DMS153 treated with DMSO at 0.1 percent for 48 hours (cell line): ENCODE measurements around the gene AKR1C3.
"Not testable (repeated sequence)": the region's sequence is repeated elsewhere in the genome, so short reads cannot be mapped to it uniquely, and the experiment has no call there.

Source experiments
- DNase-seq: peaks from one replicate; lab custom pipeline; 2025; ENCODE audit not compliant: unreplicated experiment; lab: John Stamatoyannopoulos, UW

Gene AKR1C3

DNA sequence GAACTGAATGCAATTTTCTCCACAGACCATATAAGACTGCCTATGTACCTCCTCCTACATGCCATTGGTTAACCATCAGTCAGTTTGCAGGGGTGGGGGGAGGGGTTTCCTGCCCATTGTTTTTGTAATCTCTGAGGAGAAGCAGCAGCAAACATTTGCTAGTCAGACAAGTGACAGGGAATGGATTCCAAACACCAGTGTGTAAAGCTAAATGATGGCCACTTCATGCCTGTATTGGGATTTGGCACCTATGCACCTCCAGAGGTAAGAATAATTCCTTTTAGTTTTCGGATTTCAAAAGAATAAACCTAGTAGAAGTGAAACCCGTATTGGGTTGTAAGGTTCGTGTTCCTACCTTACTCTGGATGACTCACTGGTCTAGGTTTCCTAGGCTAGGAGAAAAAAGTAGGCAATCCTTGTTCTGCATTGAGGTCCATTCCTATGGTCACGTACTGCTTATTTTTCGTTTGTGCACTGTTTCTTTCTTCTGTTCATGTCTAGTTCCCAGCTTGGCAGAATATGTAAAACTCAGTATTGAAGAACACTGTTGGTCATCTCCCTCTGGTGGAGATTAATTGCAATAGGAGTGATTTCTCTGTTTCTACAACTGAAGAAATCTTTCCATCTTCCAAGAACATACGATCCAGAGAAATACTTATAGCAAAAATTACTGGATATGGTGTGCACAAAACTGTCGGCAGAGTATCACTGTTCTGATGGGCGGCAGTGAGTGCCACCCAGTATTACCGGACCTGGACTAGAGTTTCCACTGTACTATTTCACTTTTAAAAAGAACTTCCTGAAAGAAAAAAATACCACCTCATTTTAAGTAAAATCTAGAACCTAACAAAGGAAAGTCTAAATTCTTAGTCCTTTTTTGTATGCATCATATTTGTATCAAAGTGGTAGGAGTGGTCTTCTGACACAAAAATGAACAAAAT is at the start of gene AKR1C3:
TSS of gene AKR1C3 (plus strand) at position 150 of the 941 bp plus-strand sequence. CDS start at position 181, 31 bp downstream.
- no peak for DNase-seq

DNA sequence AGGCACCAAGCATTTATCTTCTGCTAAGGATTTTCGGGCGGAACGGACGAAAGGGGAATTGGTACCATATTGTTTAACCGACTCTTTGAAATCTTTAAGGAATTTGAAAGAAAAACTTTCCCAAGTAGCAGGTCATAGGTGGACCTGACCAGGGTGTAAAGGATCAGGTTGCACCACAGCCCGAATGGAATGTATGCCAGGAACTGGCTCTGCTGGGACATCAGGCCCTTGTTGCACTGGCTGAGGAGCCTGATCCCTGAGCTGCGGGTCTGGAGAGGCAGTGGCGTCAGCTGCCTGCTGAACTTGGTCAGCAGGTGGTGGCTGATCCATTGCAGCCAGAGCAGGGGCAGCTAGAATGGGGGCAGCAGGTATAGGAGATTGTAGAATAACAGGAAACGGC is 49.1 kb upstream of the AKR1C3 start:
- DNase-seq: no peak

DNA sequence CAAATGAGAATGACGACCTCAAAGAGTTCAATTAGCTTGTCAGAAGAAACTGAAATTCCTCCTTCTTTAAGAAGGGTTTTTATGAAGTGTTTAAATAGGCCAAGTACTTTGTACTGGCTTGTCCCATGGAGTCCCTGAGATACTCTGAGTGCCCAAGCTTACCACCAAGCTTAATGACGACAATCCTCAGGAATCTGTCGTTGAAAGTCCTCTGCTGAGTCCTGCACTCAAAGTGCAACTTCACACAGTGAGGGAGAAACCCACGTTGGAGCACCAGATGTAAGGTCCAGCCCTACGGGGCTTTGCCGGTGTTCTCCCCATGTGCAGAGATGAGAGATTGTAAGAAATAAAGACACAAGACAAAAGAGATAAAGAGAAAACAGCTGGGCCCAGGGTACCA is 47.8 kb upstream of the AKR1C3 start:
- no peak for DNase-seq

DNA sequence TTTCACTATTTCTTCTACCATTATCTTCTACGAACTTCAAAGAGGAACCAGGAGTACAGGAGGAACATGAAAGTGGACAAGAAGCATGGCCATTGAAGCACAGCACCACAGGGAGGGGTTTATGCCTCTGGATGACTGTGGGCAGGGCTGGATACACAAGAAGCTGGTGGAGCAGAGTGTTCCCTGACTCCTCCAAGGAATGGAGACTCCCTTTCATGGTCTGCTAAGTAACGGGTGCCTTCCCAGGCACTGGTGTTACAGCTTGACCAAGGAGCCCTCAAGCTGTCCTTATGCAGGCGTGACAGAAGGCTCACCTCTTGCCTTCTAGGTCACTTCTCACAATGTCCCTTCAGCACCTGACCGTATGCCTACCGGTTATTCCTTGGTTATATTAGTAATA is 47.2 kb upstream of the AKR1C3 start:
- DNase-seq: not testable (repeated sequence)

DNA sequence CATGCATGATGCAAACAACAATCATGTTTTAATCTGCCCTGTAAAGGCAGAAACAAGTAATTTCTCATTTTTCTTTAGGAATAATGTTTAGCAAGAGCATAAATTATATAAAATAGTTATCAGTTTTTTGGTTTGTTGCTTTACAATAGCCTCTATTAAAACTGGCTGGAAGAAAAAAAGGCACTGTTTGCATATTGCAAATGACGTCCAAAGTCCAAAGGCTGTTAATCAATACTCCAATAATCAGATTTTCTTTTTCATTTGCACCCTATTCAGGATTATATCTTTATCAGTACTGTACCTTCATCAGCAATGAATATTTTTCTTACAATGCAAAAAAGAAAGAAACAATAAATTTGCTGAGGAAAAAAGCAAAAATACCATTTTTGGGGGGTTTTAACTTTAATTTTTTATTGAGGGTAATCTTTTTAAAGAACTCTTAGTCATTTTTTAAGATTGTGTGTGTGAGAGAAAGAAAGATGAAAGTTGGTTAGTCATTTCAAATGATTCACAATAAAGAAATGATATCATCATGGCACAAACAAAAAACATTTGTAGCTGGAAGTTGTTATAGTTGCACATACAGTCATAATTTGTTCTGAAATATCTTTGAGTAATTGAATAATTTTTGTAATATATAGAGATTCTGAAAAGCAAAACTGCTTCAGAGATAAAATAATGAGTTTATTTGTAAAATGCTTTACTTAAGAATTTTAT is 46.1 kb upstream of the AKR1C3 start:
- no peak for DNase-seq

DNA sequence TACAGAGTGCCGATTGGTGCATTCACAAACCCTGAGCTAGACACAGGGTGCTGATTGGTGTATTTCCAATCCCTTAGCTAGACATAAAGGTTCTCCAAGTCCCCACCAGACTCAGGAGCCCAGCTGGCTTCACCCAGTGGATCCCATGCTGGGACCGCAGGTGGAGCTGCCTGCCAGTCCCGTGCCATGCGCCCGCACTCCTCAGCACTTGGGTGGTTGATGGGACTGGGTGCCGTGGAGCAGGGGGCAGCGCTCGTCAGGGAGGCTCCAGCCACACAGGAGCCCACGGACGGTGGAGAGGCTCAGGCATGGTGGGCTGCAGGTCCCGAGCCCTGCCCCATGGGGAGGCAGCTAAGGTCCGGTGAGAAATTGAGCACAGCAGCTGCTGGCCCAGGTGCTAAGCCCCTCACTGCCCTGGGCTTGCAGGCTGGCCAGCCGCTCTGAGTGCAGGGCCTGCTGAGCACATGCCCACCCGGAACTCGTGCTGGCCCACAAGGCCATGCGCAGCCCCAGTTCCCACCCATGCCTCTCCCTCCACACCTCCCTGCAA is 41.2 kb upstream of the AKR1C3 start:
- DNase-seq: not testable (repeated sequence)

DNA sequence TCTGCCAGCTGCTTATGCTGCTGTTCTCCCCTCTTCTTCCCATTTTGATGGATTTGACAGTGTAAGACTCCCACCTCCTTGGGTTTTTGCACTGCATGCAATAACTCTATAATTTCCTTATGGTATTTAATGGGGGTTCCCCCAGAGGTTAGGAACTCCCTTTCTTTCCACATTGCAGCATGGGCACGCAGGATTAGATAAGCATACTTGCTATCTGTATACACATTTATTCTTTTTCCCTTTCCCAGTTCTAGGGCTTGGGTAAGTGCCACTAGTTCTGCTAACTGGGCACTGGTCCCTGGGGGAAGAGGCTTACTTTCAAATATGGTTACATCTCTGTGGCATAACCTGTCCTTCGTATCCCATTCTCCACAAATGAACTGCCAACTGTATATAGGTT is 39.4 kb upstream of the AKR1C3 start:
- not testable (repeated sequence) for DNase-seq

DNA sequence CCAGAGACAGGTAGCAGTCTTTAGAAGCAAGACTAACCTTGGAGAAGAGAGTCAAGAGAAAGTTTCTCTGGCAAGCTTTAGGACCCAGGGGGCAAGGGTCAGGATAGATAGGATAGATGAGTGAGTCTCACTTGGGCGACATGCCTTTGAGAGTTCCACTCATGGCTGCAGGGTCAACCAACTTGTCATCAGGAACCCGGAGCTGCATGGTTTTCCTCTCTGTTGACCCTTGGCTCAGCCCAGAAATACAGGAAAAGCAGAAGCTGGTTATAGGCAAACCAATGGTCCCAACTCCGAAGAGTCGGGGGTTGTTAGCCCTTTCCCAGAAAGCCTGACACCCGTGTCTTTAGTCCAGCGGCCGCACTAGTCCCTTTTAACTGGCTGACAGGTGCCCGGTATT is 34.9 kb upstream of the AKR1C3 start:
- DNase-seq: not testable (repeated sequence)

DNA sequence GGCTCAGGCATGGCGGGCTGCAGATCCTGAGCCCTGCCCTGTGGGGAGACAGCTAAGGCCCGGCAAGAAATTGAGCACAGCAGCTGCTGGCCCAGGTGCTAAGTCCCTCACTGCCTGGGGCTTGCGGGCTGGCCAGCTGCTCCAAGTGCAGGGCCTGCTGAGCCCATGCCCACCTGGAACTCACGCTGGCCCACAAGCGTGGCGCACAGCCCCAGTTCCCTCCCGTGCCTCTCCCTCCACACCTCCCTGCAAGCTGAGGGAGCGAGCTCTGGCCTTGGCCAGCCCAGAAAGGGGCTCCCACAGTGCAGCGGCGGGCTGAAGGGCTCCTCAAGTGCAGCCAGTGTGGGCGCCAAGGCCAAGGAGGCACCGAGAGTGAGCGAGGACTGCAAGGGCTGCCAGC is 33.4 kb upstream of the AKR1C3 start:
- not testable (repeated sequence) for DNase-seq

DNA sequence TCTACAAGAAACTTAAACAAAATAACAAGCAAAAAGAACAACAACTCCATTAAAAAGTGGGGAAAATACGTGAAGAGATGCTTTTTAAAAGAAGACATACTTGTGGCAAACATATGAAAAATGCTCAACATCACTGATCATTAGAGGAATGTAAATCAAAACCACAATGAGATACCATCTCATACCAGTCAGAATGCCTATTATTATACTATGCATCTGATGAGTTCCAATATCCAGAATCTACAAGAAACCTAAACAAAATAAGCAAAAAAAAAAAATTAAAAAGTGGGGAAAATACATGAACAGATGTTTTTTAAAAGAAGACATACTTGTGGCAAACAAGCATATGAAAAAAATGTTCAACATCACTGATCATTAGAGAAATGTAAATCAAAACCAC is 29.6 kb upstream of the AKR1C3 start:
- DNase-seq: no peak

DNA sequence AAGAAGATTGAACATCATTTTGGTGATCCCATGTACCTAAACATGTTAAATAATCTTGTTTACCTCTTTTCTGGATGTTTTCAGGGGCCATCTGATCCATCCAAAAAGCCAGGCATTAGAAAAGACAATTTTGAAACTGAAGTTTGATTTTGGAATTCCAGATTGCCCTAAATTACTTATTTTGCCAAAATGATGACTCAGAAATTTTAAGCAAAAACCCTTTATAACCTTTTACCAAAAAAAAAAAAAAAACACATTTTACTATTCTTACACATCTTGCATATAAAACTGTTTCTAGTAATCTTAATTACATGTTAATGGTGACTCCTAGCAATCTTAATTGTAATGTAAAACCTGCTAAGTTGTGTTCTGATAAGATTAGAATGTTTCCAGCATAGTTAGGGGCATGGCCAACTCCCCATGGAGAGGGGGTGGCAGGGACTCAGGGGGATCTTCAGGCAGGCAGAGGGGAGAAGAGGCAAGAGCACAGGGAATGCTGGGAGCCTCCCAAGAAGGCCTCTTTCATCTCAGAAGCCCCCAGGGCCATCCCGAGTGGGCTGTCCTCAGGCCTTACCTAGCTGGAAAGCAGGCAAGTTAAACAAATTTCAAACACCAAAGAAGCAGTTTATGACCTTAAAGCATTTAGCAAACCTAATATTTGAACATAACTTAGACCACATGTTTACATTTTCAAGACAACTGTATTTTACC is 25.8 kb upstream of the AKR1C3 start:
- DNase-seq: no peak

DNA sequence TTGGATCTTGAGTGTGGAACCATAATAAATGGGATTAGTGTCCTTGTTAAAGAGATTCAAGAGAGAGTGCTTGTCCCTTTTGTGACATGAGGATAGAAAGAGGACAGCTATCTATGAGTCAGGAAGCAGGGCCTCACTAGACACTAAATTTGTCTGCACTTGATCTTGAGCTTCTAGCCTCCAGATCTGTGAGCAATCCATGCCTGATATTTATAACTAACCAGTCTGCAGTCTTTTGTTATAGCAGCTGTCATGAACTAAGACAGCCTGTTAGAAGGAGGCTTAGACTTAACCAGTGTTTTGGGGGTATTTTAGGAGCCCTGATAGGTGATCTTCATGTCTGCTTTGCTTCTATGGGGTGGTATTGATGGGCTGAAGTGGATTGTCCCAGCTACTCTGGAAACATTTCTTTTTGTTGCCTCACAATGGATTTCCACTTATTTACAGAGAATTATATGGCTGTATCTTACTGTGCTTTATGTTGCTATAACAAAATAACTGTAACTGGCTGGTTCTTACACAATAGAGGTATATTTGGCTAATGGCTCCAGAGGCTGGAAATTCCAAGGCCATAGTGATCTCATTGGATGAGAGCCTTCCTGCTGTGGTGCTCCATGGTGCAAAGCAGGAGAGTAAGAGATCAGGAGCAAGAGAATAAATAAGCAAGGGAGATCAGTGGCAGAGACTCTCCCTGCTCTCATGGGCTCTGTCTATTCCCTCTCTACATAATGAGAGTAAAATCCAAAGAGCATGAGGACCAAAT is 23.4 kb upstream of the AKR1C3 start:
- no peak for DNase-seq

DNA sequence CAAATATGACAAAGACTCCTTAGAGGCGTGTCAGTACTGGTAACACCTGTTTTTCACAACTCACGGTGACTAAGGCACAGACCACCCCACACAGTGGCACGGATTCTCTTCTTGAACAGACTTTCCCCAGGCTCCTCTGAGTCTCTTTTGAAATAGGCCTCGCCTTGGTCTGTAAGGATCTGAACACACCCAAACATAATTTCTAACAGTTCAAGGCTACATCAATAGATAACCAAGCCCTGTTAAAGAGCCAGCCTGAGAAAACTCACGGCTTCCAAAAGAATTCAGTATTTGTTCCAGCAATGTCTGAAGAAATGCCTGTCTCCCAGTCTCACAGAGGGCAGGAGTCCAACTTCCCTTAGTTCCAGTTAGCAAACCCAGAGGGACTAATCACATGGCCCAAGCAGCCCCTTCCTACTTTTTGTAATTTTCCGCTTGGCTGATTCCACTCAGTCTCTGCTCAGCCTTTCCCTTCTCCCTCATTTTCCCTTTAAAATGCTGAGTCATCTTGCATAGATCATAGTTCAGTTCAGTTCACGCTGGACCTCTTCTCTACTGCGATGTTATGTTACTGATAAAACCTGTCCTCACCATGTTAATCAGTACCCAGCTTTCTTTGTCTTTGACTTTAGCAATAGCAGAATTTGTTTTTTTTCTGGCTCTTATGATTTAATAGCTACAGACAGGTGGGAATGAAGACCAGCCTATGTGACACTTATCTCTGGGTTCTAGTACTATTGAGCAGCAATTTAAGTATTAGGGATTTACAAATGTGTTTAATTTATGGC is 22.6 kb upstream of the AKR1C3 start:
- peak; percentile 17 for DNase-seq

DNA sequence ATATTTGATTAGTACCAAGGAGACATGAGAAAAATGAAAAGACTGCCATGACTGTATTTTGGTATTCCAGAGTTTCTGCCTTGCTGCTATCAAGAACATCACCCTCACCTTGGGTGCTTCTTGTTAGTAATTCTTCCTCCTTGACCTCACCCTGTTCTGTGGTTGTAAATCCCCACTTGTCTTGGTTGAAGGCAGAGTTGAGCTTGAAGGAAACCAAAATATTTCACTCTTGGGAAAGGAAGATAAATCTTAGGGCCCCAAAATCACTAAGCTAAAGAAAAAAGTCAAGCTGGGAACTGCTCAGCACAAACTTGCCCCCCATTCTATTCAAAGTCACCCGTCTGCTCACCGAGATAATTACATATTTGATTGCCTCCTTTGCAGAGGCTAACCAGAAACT is 20.6 kb upstream of the AKR1C3 start:
- no peak for DNase-seq

DNA sequence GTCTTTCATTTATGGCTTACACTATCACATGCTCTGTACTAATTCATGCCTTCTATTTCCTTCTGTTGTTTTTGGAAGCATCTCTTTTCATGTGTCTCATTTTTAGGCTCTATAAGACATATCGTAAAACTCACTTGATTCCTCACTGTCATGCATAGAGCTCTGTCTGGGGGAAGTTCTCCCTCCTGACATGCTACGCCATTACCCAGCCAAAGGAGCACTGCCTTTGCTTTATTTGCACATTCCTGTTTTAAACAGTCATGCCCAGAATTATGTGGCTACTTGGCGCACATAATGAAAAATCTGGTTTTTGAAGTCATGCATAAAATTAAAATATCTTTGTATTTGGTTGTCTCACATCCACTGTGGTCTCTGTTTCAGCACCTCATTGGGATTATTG is 17.6 kb upstream of the AKR1C3 start:
- no peak for DNase-seq

DNA sequence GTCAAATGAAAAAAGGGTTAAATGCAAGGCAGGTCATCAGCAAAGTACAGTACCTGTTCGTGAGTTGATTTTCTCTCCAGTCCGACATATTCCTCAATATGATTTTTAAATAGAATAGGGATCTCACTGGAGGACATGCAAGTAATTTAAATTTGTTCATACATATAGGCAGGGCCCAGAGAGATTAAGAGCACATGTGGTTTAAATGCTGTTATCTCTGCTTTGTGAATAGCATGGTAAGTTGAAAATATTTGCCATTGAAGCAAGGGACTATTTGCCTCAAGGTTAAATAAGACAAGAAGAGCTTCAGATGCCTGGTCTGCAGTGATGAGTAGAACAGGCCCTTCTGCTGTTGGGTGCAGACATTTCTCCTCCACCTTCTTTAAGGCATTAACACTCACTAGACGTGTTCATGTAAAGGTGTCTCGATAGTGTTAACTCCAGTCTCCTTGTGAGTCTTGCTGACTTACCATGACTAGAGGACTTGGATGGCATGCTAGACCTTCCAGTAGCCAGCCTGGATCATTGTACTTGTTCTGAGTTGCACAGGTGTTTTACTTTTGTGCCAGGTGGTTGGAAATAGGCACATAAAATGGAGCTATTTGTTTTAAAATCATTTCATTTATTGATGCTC is 15.6 kb upstream of the AKR1C3 start:
- no peak for DNase-seq

DNA sequence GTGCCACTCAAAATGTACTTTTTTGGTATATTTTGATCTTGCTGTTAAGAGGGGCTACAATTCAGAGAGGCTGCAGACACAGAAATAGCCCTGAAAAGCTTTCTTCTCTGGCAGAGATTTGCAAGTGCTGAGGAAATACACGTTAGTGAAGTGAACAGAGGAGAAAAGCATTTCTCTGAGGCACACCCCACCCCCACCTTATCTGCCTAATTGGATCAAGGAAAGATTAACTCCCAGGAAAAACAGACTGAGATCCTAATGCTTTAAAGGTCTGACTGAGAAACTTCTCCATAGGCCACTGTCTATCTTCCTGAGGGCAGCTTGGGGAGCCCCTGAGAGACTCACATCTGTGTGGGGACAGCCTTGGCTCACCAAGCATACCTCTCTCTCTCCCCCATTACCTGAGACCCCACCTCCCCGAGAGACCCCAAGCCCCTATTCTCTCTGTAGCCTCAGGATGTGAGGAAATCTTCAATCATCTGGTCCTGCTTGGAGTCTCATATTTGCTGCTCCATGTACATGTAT is 14.8 kb upstream of the AKR1C3 start:
- no peak for DNase-seq

DNA sequence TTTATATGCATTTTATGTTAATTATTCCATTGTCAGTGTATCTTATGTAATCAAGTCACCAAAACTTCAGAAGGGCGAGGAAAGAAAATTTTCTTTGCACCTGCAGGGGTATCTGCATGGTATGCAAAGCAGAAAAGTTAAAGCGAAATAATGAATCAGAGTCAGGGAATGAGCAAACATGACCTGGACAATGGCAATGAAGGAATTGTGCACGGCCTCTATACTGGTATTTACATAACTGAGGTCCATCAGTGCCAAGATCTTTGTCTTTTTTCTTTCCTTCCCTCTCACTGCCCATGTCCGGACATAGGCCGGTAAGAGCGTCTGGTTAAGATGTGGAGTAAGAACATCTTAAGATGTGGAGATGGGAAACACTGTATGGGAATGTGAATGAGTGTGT is 14.4 kb upstream of the AKR1C3 start:
- no peak for DNase-seq

DNA sequence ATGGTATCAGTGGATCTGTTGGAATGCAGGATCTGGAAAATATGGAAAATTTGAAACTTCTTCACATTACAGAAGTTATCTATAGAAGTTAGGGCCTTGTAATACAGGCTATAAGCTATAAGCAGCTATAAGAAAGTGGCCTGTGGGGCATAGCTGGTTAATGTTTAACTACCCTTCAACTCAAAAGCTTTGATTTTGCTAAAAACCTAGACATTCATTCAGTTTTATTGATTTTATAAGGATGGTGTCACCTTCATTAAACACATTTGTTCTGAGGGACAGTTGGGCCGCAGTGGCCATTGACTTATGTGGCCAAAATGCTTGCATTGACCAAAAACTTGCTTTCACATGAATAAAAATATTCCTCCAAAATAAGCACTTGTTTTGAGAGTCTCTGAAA is 13.1 kb upstream of the AKR1C3 start:
- no peak for DNase-seq
